Astrocyte (in vitro differentiated cells and primary cell): ENCODE results near the gene HIVEP2. TPM values are rescaled to one million over a fixed set of nuclear protein-coding genes. Genes with fewer than 3 reads are reported as not detected.

Source experiments
- DNase-seq: peaks from one replicate; pipeline ENCODE4 v3.0.0-alpha.2; 2010; ENCODE audit warnings: low read depth
- FAIRE-seq: peaks from 2 replicates; lab custom pipeline; 2011; peaks lifted over from hg19 to GRCh38; lab: Jason Lieb, UNC
- H2AFZ ChIP-seq: 2 replicates; pipeline ENCODE4 v1.6.0; 2012; ENCODE audit warnings: low read depth, low read length, inconsistent platforms
- H3K27ac ChIP-seq: 2 replicates; pipeline ENCODE4 v1.5.1; 2011; ENCODE audit warnings: low read depth, low read length, inconsistent platforms
- H3K27me3 ChIP-seq: 2 replicates; pipeline ENCODE4 v1.6.0; 2011; ENCODE audit warnings: low read length, inconsistent platforms; ENCODE audit not compliant: insufficient read depth
- H3K36me3 ChIP-seq: 2 replicates; pipeline ENCODE4 v1.5.1; 2011; ENCODE audit warnings: low read length, inconsistent platforms; ENCODE audit not compliant: insufficient read depth
- H3K4me1 ChIP-seq: 2 replicates; pipeline ENCODE4 v1.5.1; 2011; ENCODE audit warnings: low read length, inconsistent platforms; ENCODE audit not compliant: insufficient read depth
- H3K4me2 ChIP-seq: 2 replicates; pipeline ENCODE4 v1.6.0; 2012; ENCODE audit warnings: low read length, inconsistent platforms
- H3K4me3 ChIP-seq: 2 replicates; pipeline ENCODE4 v1.5.1; 2011; ENCODE audit warnings: low read depth, mild to moderate bottlenecking, low read length, inconsistent platforms; ENCODE audit not compliant: insufficient read depth
- H3K79me2 ChIP-seq: 2 replicates; pipeline ENCODE4 v1.6.0; 2012; ENCODE audit warnings: mild to moderate bottlenecking, low read length, inconsistent platforms; ENCODE audit not compliant: insufficient read depth
- H3K9ac ChIP-seq: 2 replicates; pipeline ENCODE4 v1.6.0; 2012; ENCODE audit warnings: mild to moderate bottlenecking, low read length, inconsistent platforms
- H3K9me3 ChIP-seq: 2 replicates; pipeline ENCODE4 v1.5.1; 2012; ENCODE audit warnings: low read depth, mild to moderate bottlenecking, low read length, inconsistent platforms; ENCODE audit not compliant: insufficient read depth
- H4K20me1 ChIP-seq: 2 replicates; pipeline ENCODE4 v1.6.0; 2012; ENCODE audit warnings: low read length, inconsistent platforms; ENCODE audit not compliant: insufficient read depth
- H3K27ac Mint-ChIP-seq: one replicate; pipeline ENCODE4 v1.8.0; 2021; ENCODE audit warnings: mild to moderate bottlenecking, mixed read lengths; ENCODE audit not compliant: unreplicated experiment
- H3K27me3 Mint-ChIP-seq: one replicate; pipeline ENCODE4 v1.8.0; 2021; ENCODE audit warnings: low read depth, mixed read lengths; ENCODE audit not compliant: unreplicated experiment
- H3K36me3 Mint-ChIP-seq: one replicate; pipeline ENCODE4 v1.8.0; 2021; ENCODE audit warnings: low read depth, mixed read lengths; ENCODE audit not compliant: unreplicated experiment
- H3K4me1 Mint-ChIP-seq: one replicate; pipeline ENCODE4 v1.8.0; 2021; ENCODE audit warnings: low read depth, mixed read lengths; ENCODE audit not compliant: unreplicated experiment
- H3K4me3 Mint-ChIP-seq: one replicate; pipeline ENCODE4 v1.8.0; 2021; ENCODE audit warnings: mild to moderate bottlenecking, moderate library complexity, mixed read lengths; ENCODE audit not compliant: unreplicated experiment
- H3K9me3 Mint-ChIP-seq: one replicate; pipeline ENCODE4 v1.8.0; 2021; ENCODE audit warnings: mild to moderate bottlenecking, mixed read lengths; ENCODE audit not compliant: unreplicated experiment
- EZH2 ChIP-seq: IDR thresholded peaks from 2 replicates; pipeline ENCODE4 v1.6.1; 2012; ENCODE audit warnings: mild to moderate bottlenecking, low read length, inconsistent platforms; ENCODE audit not compliant: insufficient read depth
- total RNA-seq: library from RNA; stranded (reverse); gene quantifications from 2 replicates; pipeline ENCODE4 v1.2.1, GENCODE V29; 2021
- TF ChIP-seq, protein P1 (sequence below): IDR thresholded peaks from 2 replicates; pipeline ENCODE4 v1.5.1; 2011; ENCODE audit warnings: low read depth, mild to moderate bottlenecking, inconsistent platforms, low read length, moderate library complexity; ENCODE audit not compliant: insufficient read depth

Gene HIVEP2
- total RNA-seq, 1 donor from 2014 or later, result 21.2 TPM

- no peak overlapping the region for H3K27ac ChIP-seq
- H3K27me3 ChIP-seq, result no peaks in the 10 kb centered on the region
- Mint-ChIP-seq H3K9me3 (no peaks in the 10 kb centered on the region), H3K4me3 (no peak overlapping the region), H3K27me3 (no peaks in the 10 kb centered on the region), H3K27ac (no peak overlapping the region), H3K36me3 (no peaks in the 10 kb centered on the region), H3K4me1 (peaks cover 40% of the 10 kb centered on the region)
- H3K79me2 ChIP-seq, result peaks cover 71% of the 10 kb centered on the region
- H3K4me2 ChIP-seq, result no peak overlapping the region
- no peak for TF ChIP-seq EZH2
- TF ChIP-seq, protein P1, sequence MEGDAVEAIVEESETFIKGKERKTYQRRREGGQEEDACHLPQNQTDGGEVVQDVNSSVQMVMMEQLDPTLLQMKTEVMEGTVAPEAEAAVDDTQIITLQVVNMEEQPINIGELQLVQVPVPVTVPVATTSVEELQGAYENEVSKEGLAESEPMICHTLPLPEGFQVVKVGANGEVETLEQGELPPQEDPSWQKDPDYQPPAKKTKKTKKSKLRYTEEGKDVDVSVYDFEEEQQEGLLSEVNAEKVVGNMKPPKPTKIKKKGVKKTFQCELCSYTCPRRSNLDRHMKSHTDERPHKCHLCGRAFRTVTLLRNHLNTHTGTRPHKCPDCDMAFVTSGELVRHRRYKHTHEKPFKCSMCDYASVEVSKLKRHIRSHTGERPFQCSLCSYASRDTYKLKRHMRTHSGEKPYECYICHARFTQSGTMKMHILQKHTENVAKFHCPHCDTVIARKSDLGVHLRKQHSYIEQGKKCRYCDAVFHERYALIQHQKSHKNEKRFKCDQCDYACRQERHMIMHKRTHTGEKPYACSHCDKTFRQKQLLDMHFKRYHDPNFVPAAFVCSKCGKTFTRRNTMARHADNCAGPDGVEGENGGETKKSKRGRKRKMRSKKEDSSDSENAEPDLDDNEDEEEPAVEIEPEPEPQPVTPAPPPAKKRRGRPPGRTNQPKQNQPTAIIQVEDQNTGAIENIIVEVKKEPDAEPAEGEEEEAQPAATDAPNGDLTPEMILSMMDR, result no peak
- no peaks in the 10 kb centered on the region for H4K20me1 ChIP-seq
- DNase-seq (no peak), FAIRE-seq (no peak)
- H3K9ac ChIP-seq, result no peak overlapping the region
- H2AFZ ChIP-seq, result no peak overlapping the region
- no peaks in the 10 kb centered on the region for H3K36me3 ChIP-seq
- H3K4me1 ChIP-seq, result peaks cover 42% of the 10 kb centered on the region
- no peaks in the 10 kb centered on the region for H3K9me3 ChIP-seq
- no peak overlapping the region for H3K4me3 ChIP-seq
Observed at GRCh38 chr6:142898927-142899895, 45.8 kb downstream of the HIVEP2 start.

GRCh38 chr6:142897659-142898058 is 47.3 kb downstream of the HIVEP2 start:
- no peak overlapping the region for H3K27ac Mint-ChIP-seq
- H3K4me3 Mint-ChIP-seq, result no peak overlapping the region
- peaks cover 78% of the 10 kb centered on the region for H3K79me2 ChIP-seq

More at GRCh38 chr6:142897659-142898058, 47.3 kb downstream of the HIVEP2 start:
- H3K9me3 Mint-ChIP-seq, result no peaks in the 10 kb centered on the region
- FAIRE-seq (no peak), DNase-seq (no peak)
- Histone ChIP-seq H3K4me1 (peaks cover 35% of the 10 kb centered on the region), H3K27me3 (no peaks in the 10 kb centered on the region), H2AFZ (no peak overlapping the region), H4K20me1 (peaks cover 4% of the 10 kb centered on the region), H3K4me2 (no peak overlapping the region), H3K36me3 (no peaks in the 10 kb centered on the region), H3K9me3 (no peaks in the 10 kb centered on the region), H3K27ac (no peak overlapping the region), H3K9ac (no peak overlapping the region), H3K4me3 (no peak overlapping the region)
- TF ChIP-seq, protein P1, result no peak
- no peak for TF ChIP-seq EZH2
- H3K36me3 Mint-ChIP-seq, result no peaks in the 10 kb centered on the region
- peaks cover 31% of the 10 kb centered on the region for H3K4me1 Mint-ChIP-seq
- H3K27me3 Mint-ChIP-seq, result no peaks in the 10 kb centered on the region
